H9 (cell line): Measurements from ENCODE around the gene BCO1. TPM values are rescaled to one million over a fixed set of nuclear protein-coding genes. Genes with fewer than 3 reads are reported as not detected.

Experiments used
- DNase-seq: peaks from one replicate; pipeline ENCODE4 v3.0.0-alpha.2; 2017
- H2AFZ ChIP-seq: one replicate; pipeline ENCODE4 v1.6.1; 2013; ENCODE audit warnings: mild to moderate bottlenecking, low read length, control low read depth, moderate library complexity
- H2AK5ac ChIP-seq: 2 replicates; pipeline ENCODE4 v1.6.1; 2013; ENCODE audit warnings: low read length, control low read depth, mixed read lengths; ENCODE audit not compliant: insufficient read length
- H2BK120ac ChIP-seq: one replicate; pipeline ENCODE4 v1.6.1; 2013; ENCODE audit warnings: low read depth, mild to moderate bottlenecking, low read length, control low read depth, inconsistent platforms; ENCODE audit not compliant: poor library complexity, severe bottlenecking
- H2BK12ac ChIP-seq: 2 replicates; pipeline ENCODE4 v1.6.1; 2013; ENCODE audit warnings: low read length, control low read depth, mixed read lengths, low read depth; ENCODE audit not compliant: insufficient read length
- H2BK15ac ChIP-seq: 2 replicates; pipeline ENCODE4 v1.6.1; 2013; ENCODE audit warnings: low read depth, low read length, control low read depth
- H2BK20ac ChIP-seq: one replicate; pipeline ENCODE4 v1.6.1; 2013; ENCODE audit warnings: low read depth, mild to moderate bottlenecking, low read length, control low read depth, inconsistent platforms; ENCODE audit not compliant: poor library complexity, severe bottlenecking
- H2BK5ac ChIP-seq: 2 replicates; pipeline ENCODE4 v1.6.1; 2013; ENCODE audit warnings: low read length, control low read depth, mixed read lengths; ENCODE audit not compliant: insufficient read length
- H3K14ac ChIP-seq: 2 replicates; pipeline ENCODE4 v1.6.1; 2013; ENCODE audit warnings: low read length, control low read depth; ENCODE audit not compliant: insufficient read depth
- H3K18ac ChIP-seq: 2 replicates; pipeline ENCODE4 v1.6.1; 2013; ENCODE audit warnings: low read depth, mild to moderate bottlenecking, mixed read lengths, low read length, control low read depth; ENCODE audit not compliant: insufficient read length
- H3K23ac ChIP-seq: 2 replicates; pipeline ENCODE4 v1.6.1; 2013; ENCODE audit warnings: low read length, control low read depth, mixed read lengths, low read depth; ENCODE audit not compliant: insufficient read length
- H3K23me2 ChIP-seq: 2 replicates; pipeline ENCODE4 v1.6.1; 2013; ENCODE audit warnings: low read depth, mild to moderate bottlenecking, mixed read lengths, low read length, control low read depth; ENCODE audit not compliant: insufficient read length, poor library complexity, severe bottlenecking
- H3K27ac ChIP-seq: 2 replicates; pipeline ENCODE4 v1.5.1; 2013; ENCODE audit warnings: low read length, control low read depth, mixed read lengths, low read depth; ENCODE audit not compliant: insufficient read length
- H3K27me3 ChIP-seq: 2 replicates; pipeline ENCODE4 v1.6.1; 2013; ENCODE audit warnings: low read length, control low read depth, inconsistent platforms; ENCODE audit not compliant: insufficient read depth
- H3K4ac ChIP-seq: 2 replicates; pipeline ENCODE4 v1.6.1; 2013; ENCODE audit warnings: low read depth, mild to moderate bottlenecking, control low read depth, inconsistent platforms, low read length, moderate library complexity
- H3K4me1 ChIP-seq: 2 replicates; pipeline ENCODE4 v1.6.1; 2013; ENCODE audit warnings: low read length, control low read depth, inconsistent platforms; ENCODE audit not compliant: insufficient read depth
- H3K4me2 ChIP-seq: 2 replicates; pipeline ENCODE4 v1.6.1; 2013; ENCODE audit warnings: low read length, control low read depth, mixed read lengths; ENCODE audit not compliant: insufficient read length, insufficient read depth
- H3K56ac ChIP-seq: 2 replicates; pipeline ENCODE4 v1.6.1; 2013; ENCODE audit warnings: low read depth, mild to moderate bottlenecking, mixed read lengths, low read length, control low read depth; ENCODE audit not compliant: insufficient read length
- H3K79me1 ChIP-seq: 2 replicates; pipeline ENCODE4 v1.6.1; 2013; ENCODE audit warnings: low read depth, mild to moderate bottlenecking, moderate library complexity, low read length, control low read depth, inconsistent platforms; ENCODE audit not compliant: insufficient read depth, poor library complexity, severe bottlenecking
- H3K79me2 ChIP-seq: 2 replicates; pipeline ENCODE4 v1.6.1; 2013; ENCODE audit warnings: low read length, control low read depth, inconsistent platforms; ENCODE audit not compliant: insufficient read depth
- H3K9ac ChIP-seq: 2 replicates; pipeline ENCODE4 v1.6.1; 2013; ENCODE audit warnings: low read length, control low read depth, mixed read lengths; ENCODE audit not compliant: insufficient read length; ENCODE audit errors: extremely low read depth
- H3K9me3 ChIP-seq: one replicate; pipeline ENCODE4 v1.6.1; 2013; ENCODE audit warnings: low read depth, low read length, inconsistent platforms; ENCODE audit not compliant: control insufficient read depth
- H3T11ph ChIP-seq: one replicate; pipeline ENCODE4 v1.6.1; 2013; ENCODE audit warnings: mild to moderate bottlenecking, low read length, control low read depth, inconsistent platforms
- H4K20me1 ChIP-seq: one replicate; pipeline ENCODE4 v1.6.1; 2013; ENCODE audit not compliant: control insufficient read depth, insufficient read length, insufficient read depth
- H4K5ac ChIP-seq: 2 replicates; pipeline ENCODE4 v1.6.1; 2013; ENCODE audit warnings: low read depth, mild to moderate bottlenecking, mixed read lengths, low read length, control low read depth; ENCODE audit not compliant: insufficient read length
- H4K8ac ChIP-seq: replicated peaks from 2 replicates; pipeline ENCODE4 v1.6.1; 2013; ENCODE audit warnings: low read length, control low read depth, mixed read lengths, low read depth; ENCODE audit not compliant: insufficient read length
- H4K91ac ChIP-seq: 2 replicates; pipeline ENCODE4 v1.6.1; 2013; ENCODE audit warnings: low read depth, mild to moderate bottlenecking, moderate library complexity, mixed read lengths, low read length, control low read depth; ENCODE audit not compliant: insufficient read length
- H3K27ac Mint-ChIP-seq, 3 experiments: 2 replicates in 2 of 3; 3 replicates in 1 of 3; pipeline ENCODE4 v1.8.0; 2020 to 2021; ENCODE audit warnings: mixed read lengths in 3 of 3, mild to moderate bottlenecking in 1 of 3, moderate library complexity in 1 of 3
- H3K27me3 Mint-ChIP-seq: 2 replicates; pipeline ENCODE4 v1.8.0; 2021; ENCODE audit warnings: low read depth, mild to moderate bottlenecking, moderate library complexity, mixed read lengths
- H3K36me3 Mint-ChIP-seq, 3 experiments: 2 replicates in 2 of 3; 3 replicates in 1 of 3; pipeline ENCODE4 v1.8.0; 2020 to 2021; ENCODE audit warnings: low read depth in 3 of 3, mixed read lengths in 3 of 3; ENCODE audit not compliant: insufficient read depth in 1 of 3
- H3K4me1 Mint-ChIP-seq, 2 experiments: 2 replicates each; pipeline ENCODE4 v1.8.0; 2020; ENCODE audit warnings: mixed read lengths in 2 of 2
- H3K4me3 Mint-ChIP-seq, 2 experiments: 2 replicates in 1 of 2; 3 replicates in 1 of 2; pipeline ENCODE4 v1.8.0; 2020 to 2021; ENCODE audit warnings: mild to moderate bottlenecking in 2 of 2, mixed read lengths in 2 of 2, moderate library complexity in 1 of 2
- H3K9me3 Mint-ChIP-seq, 2 experiments: 2 replicates in 1 of 2; 3 replicates in 1 of 2; pipeline ENCODE4 v1.8.0; 2020; ENCODE audit warnings: mild to moderate bottlenecking in 2 of 2, mixed read lengths in 2 of 2, moderate library complexity in 1 of 2
- WGBS: extraction: QIAGEN DNeasy Blood & Tissue Kit; methylation state at CpG from one replicate; pipeline ENCODE4 v1.1.7; 2013; ENCODE audit warnings: missing lambda C conversion rate, low lambda C conversion rate, mixed read lengths; ENCODE audit not compliant: insufficient read length; ENCODE audit errors: extremely low coverage; 5-methylcytosine and 5-hydroxymethylcytosine counted together
- total RNA-seq: library from RNA; stranded (reverse); gene quantifications from 2 replicates; pipeline ENCODE4 v1.2.1, GENCODE V29; 2021
- TF ChIP-seq, protein P1 (sequence below): fragments of 200-600 bp; sonication (generic); conservative IDR thresholded peaks from 3 replicates; pipeline ENCODE4 v1.8.0; 2021; ENCODE audit warnings: antibody characterized with exemption, mild to moderate bottlenecking

Gene BCO1
- total RNA-seq, 1 experiment from 2014 or later: not detected

DNA sequence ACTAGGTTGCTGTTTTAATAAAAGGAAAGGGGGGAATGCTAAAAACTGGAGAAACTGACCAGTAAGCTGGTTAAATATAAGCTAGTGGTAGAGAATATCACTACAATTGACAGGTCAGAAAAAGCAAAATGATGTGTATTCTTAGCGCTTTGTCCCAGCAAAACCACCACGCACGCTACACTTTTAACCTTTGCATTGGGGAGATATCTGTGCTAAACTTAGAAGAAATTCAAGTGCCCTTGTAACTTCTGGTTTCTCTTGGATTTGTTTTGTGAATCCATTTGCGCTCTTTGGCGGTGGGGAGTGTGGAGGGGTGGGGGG, 77.6 kb downstream of the BCO1 start:
- H3K9ac ChIP-seq: no peak overlapping the region
- no peak overlapping the region for H3K14ac ChIP-seq
- no peak overlapping the region for H4K5ac ChIP-seq
- peaks cover 4% of the 10 kb centered on the region for H3K4me1 ChIP-seq
- TF ChIP-seq, protein P1, sequence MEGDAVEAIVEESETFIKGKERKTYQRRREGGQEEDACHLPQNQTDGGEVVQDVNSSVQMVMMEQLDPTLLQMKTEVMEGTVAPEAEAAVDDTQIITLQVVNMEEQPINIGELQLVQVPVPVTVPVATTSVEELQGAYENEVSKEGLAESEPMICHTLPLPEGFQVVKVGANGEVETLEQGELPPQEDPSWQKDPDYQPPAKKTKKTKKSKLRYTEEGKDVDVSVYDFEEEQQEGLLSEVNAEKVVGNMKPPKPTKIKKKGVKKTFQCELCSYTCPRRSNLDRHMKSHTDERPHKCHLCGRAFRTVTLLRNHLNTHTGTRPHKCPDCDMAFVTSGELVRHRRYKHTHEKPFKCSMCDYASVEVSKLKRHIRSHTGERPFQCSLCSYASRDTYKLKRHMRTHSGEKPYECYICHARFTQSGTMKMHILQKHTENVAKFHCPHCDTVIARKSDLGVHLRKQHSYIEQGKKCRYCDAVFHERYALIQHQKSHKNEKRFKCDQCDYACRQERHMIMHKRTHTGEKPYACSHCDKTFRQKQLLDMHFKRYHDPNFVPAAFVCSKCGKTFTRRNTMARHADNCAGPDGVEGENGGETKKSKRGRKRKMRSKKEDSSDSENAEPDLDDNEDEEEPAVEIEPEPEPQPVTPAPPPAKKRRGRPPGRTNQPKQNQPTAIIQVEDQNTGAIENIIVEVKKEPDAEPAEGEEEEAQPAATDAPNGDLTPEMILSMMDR: no peak
- peaks cover 26% of the 10 kb centered on the region; the same call in 1 of the 2 replicates for H3K79me2 ChIP-seq
- no CpG with 5 or more reads among the region's 5 CpGs for WGBS
- no peak overlapping the region for H3T11ph ChIP-seq
- Mint-ChIP-seq H3K9me3 (no peaks in the 10 kb centered on the region), H3K4me1 (peaks cover 41 to 45% of the 10 kb centered on the region in 2 experiments), H3K27me3 (no peaks in the 10 kb centered on the region), H3K27ac (no peak overlapping the region), H3K36me3 (peaks cover 4 to 15% (median 13%) of the 10 kb centered on the region in 3 experiments; a peak in 5 of 7 replicates), H3K4me3 (peak overlapping the region; percentile 89)
- no peaks in the 10 kb centered on the region for H3K9me3 ChIP-seq
- DNase-seq: no peak
- no peak overlapping the region for H3K4ac ChIP-seq
- no peaks in the 10 kb centered on the region for H4K20me1 ChIP-seq
- H2BK12ac ChIP-seq: no peak overlapping the region
- H3K56ac ChIP-seq: no peak overlapping the region
- H3K27ac ChIP-seq: no peak overlapping the region
- H4K91ac ChIP-seq: no peak overlapping the region
- peak overlapping the region; percentile 62 for H3K4me2 ChIP-seq
- no peak overlapping the region for H4K8ac ChIP-seq
- no peak overlapping the region for H2BK5ac ChIP-seq
- no peak overlapping the region for H2BK20ac ChIP-seq
- no peaks in the 10 kb centered on the region for H3K27me3 ChIP-seq
- peaks cover 10% of the 10 kb centered on the region for H3K79me1 ChIP-seq
- H2AFZ ChIP-seq: no peak overlapping the region
- no peak overlapping the region for H2BK120ac ChIP-seq
- peaks cover 16% of the 10 kb centered on the region for H3K23me2 ChIP-seq
- no peak overlapping the region for H3K18ac ChIP-seq
- H2AK5ac ChIP-seq: no peak overlapping the region
- no peak overlapping the region for H3K23ac ChIP-seq
- no peak overlapping the region for H2BK15ac ChIP-seq
